ENCODE data around the gene EXOSC1. TPM values are rescaled to one million over a fixed set of nuclear protein-coding genes. Genes with fewer than 3 reads are reported as not detected.
A peak's percentile ranks its signal among the peaks of the same experiment; 100 is the strongest.

EXOSC1 gene
- total and polyA plus RNA-seq, 5 donors, result 19.8 to 35.2 (median 21.2) TPM

GRCh38 chr10:97459111-97459510 is 13.3 kb upstream of the EXOSC1 start:
- no peak overlapping the region for H3K4me3 ChIP-seq (ENCODE audit: low read length)
- WGBS, result 93% methylated on average over 7 of the region's 7 CpGs
- no peaks in the 10 kb centered on the region for H3K9me3 ChIP-seq (ENCODE audit: control insufficient read depth, low read length)
- no peaks in the 10 kb centered on the region for H3K27me3 ChIP-seq (ENCODE audit: control insufficient read depth, insufficient read depth)
- H3K4me1 ChIP-seq (ENCODE audit: control insufficient read depth, insufficient read depth, low read length), result peaks cover 5% of the 10 kb centered on the region
- intact Hi-C loops (cut with DNase I), result no loop called here
- no peak overlapping the region for H3K27ac ChIP-seq (ENCODE audit: low read length)
- ATAC-seq (no peak), DNase-seq (no peak)

- intact Hi-C loops (cut with DNase I), result no loop called here
- H3K9me3 ChIP-seq (ENCODE audit: control insufficient read depth, low read length), result no peaks in the 10 kb centered on the region
- H3K4me3 ChIP-seq (ENCODE audit: low read length), result no peak overlapping the region
- H3K4me1 ChIP-seq (ENCODE audit: control insufficient read depth, insufficient read depth, low read length), result peaks cover 7% of the 10 kb centered on the region
- ATAC-seq (no peak), DNase-seq (no peak)
- H3K27me3 ChIP-seq (ENCODE audit: control insufficient read depth, insufficient read depth), result no peaks in the 10 kb centered on the region
- 62% methylated on average over 3 of the region's 3 CpGs for WGBS
- no peak overlapping the region for H3K27ac ChIP-seq (ENCODE audit: low read length)
These were observed 10.9 kb upstream of the EXOSC1 start for GRCh38 chr10:97456686-97457065.

- intact Hi-C loops (cut with DNase I), result no loop called here
- WGBS, result 61% methylated on average over 5 of the region's 5 CpGs
- ATAC-seq (no peak), DNase-seq (no peak)
- no peak overlapping the region for H3K4me3 ChIP-seq (ENCODE audit: low read length)
- no peaks in the 10 kb centered on the region for H3K27me3 ChIP-seq (ENCODE audit: control insufficient read depth, insufficient read depth)
- H3K4me1 ChIP-seq (ENCODE audit: control insufficient read depth, insufficient read depth, low read length), result peaks cover 7% of the 10 kb centered on the region
- no peak overlapping the region for H3K27ac ChIP-seq (ENCODE audit: low read length)
- H3K9me3 ChIP-seq (ENCODE audit: control insufficient read depth, low read length), result no peaks in the 10 kb centered on the region
These were observed 10.4 kb upstream of the EXOSC1 start for GRCh38 chr10:97456034-97456685.

GRCh38 chr10:97454330-97455036 is 8.7 kb upstream of the EXOSC1 start:
- H3K9me3 ChIP-seq (ENCODE audit: control insufficient read depth, low read length), result no peaks in the 10 kb centered on the region
- WGBS, result 65% methylated on average over 3 of the region's 3 CpGs
- ATAC-seq (peak; percentile 28 to 52), DNase-seq (no peak)
- H3K27ac ChIP-seq (ENCODE audit: low read length), result no peak overlapping the region
- peaks cover 14% of the 10 kb centered on the region for H3K4me1 ChIP-seq (ENCODE audit: control insufficient read depth, insufficient read depth, low read length)
- H3K4me3 ChIP-seq (ENCODE audit: low read length), result no peak overlapping the region
- H3K27me3 ChIP-seq (ENCODE audit: control insufficient read depth, insufficient read depth), result no peaks in the 10 kb centered on the region
- intact Hi-C loops (cut with DNase I), result no loop called here

GRCh38 chr10:97452352-97452751 is 6.5 kb upstream of the EXOSC1 start:
- no peaks in the 10 kb centered on the region for H3K27me3 ChIP-seq (ENCODE audit: control insufficient read depth, insufficient read depth)
- H3K4me3 ChIP-seq (ENCODE audit: low read length), result no peak overlapping the region
- peaks cover 14% of the 10 kb centered on the region for H3K4me1 ChIP-seq (ENCODE audit: control insufficient read depth, insufficient read depth, low read length)
- 89% methylated on average over 6 of the region's 6 CpGs for WGBS
- H3K27ac ChIP-seq (ENCODE audit: low read length), result no peak overlapping the region
- DNase-seq (no peak), ATAC-seq (no peak)
- intact Hi-C loops (cut with DNase I), result no loop called here
- no peaks in the 10 kb centered on the region for H3K9me3 ChIP-seq (ENCODE audit: control insufficient read depth, low read length)

GRCh38 chr10:97451605-97452004 is 5.8 kb upstream of the EXOSC1 start:
- Histone ChIP-seq H3K27me3 (ENCODE audit: control insufficient read depth, insufficient read depth) (no peaks in the 10 kb centered on the region), H3K27ac (ENCODE audit: low read length) (no peak overlapping the region), H3K9me3 (ENCODE audit: control insufficient read depth, low read length) (no peaks in the 10 kb centered on the region), H3K4me1 (ENCODE audit: control insufficient read depth, insufficient read depth, low read length) (peaks cover 20% of the 10 kb centered on the region), H3K4me3 (ENCODE audit: low read length) (no peak overlapping the region)
- WGBS, result 95% methylated on average over 17 of the region's 17 CpGs
- DNase-seq (peak in 1 of 3 donors; percentile 62), ATAC-seq (peak in 1 of 2 donors; percentile 6)
- intact Hi-C loops (cut with DNase I), result no loop called here

GRCh38 chr10:97450828-97451227 is 5.0 kb upstream of the EXOSC1 start:
- no peaks in the 10 kb centered on the region for H3K27me3 ChIP-seq (ENCODE audit: control insufficient read depth, insufficient read depth)
- H3K4me3 ChIP-seq (ENCODE audit: low read length), result no peak overlapping the region
- no peak for DNase-seq
- WGBS, result 47% methylated on average over 2 of the region's 2 CpGs
- intact Hi-C loops (cut with DNase I), result no loop called here
- ATAC-seq, result no peak
- no peaks in the 10 kb centered on the region for H3K9me3 ChIP-seq (ENCODE audit: control insufficient read depth, low read length)
- peaks cover 20% of the 10 kb centered on the region for H3K4me1 ChIP-seq (ENCODE audit: control insufficient read depth, insufficient read depth, low read length)
- H3K27ac ChIP-seq (ENCODE audit: low read length), result no peak overlapping the region

GRCh38 chr10:97445357-97445721 is 467 bp downstream of the EXOSC1 start:
- Histone ChIP-seq H3K9me3 (ENCODE audit: control insufficient read depth, low read length) (no peaks in the 10 kb centered on the region), H3K27ac (ENCODE audit: low read length) (peak overlapping the region; percentile 5), H3K4me1 (ENCODE audit: control insufficient read depth, insufficient read depth, low read length) (peaks cover 8% of the 10 kb centered on the region), H3K27me3 (ENCODE audit: control insufficient read depth, insufficient read depth) (no peaks in the 10 kb centered on the region), H3K4me3 (ENCODE audit: low read length) (peak overlapping the region; percentile 77)
- WGBS, result 1% methylated on average over 13 of the region's 13 CpGs
- ATAC-seq (no peak), DNase-seq (no peak)
- intact Hi-C loops (cut with DNase I), result no loop called here

GRCh38 chr10:97444212-97444611 is 1.6 kb downstream of the EXOSC1 start:
- Histone ChIP-seq H3K9me3 (ENCODE audit: control insufficient read depth, low read length) (no peaks in the 10 kb centered on the region), H3K27me3 (ENCODE audit: control insufficient read depth, insufficient read depth) (no peaks in the 10 kb centered on the region), H3K4me1 (ENCODE audit: control insufficient read depth, insufficient read depth, low read length) (peaks cover 7% of the 10 kb centered on the region), H3K4me3 (ENCODE audit: low read length) (no peak overlapping the region), H3K27ac (ENCODE audit: low read length) (no peak overlapping the region)
- WGBS, result 87% methylated on average over 1 of the region's 1 CpG
- DNase-seq (no peak), ATAC-seq (no peak)
- intact Hi-C loops (cut with DNase I), result no loop called here

- DNase-seq, result no peak
- WGBS, result 96% methylated on average over 1 of the region's 1 CpG
- Histone ChIP-seq H3K27me3 (ENCODE audit: control insufficient read depth, insufficient read depth) (no peaks in the 10 kb centered on the region), H3K9me3 (ENCODE audit: control insufficient read depth, low read length) (no peaks in the 10 kb centered on the region), H3K27ac (ENCODE audit: low read length) (no peak overlapping the region), H3K4me1 (ENCODE audit: control insufficient read depth, insufficient read depth, low read length) (peaks cover 6% of the 10 kb centered on the region), H3K4me3 (ENCODE audit: low read length) (no peak overlapping the region)
- intact Hi-C loops (cut with DNase I), result no loop called here
- ATAC-seq, result no peak
These were observed 3.5 kb downstream of the EXOSC1 start for GRCh38 chr10:97442277-97442676.

- Histone ChIP-seq H3K4me1 (ENCODE audit: control insufficient read depth, insufficient read depth, low read length) (no peaks in the 10 kb centered on the region), H3K4me3 (ENCODE audit: low read length) (no peak overlapping the region), H3K27me3 (ENCODE audit: control insufficient read depth, insufficient read depth) (no peaks in the 10 kb centered on the region), H3K27ac (ENCODE audit: low read length) (no peak overlapping the region), H3K9me3 (ENCODE audit: control insufficient read depth, low read length) (no peaks in the 10 kb centered on the region)
- WGBS, result 94% methylated on average over 6 of the region's 6 CpGs
- DNase-seq, result no peak
- intact Hi-C loops (cut with DNase I), result no loop called here
- ATAC-seq, result no peak
These were observed 10.6 kb downstream of the EXOSC1 start for GRCh38 chr10:97435211-97435610.
